ENCODE results near the gene NDST3.

DNA sequence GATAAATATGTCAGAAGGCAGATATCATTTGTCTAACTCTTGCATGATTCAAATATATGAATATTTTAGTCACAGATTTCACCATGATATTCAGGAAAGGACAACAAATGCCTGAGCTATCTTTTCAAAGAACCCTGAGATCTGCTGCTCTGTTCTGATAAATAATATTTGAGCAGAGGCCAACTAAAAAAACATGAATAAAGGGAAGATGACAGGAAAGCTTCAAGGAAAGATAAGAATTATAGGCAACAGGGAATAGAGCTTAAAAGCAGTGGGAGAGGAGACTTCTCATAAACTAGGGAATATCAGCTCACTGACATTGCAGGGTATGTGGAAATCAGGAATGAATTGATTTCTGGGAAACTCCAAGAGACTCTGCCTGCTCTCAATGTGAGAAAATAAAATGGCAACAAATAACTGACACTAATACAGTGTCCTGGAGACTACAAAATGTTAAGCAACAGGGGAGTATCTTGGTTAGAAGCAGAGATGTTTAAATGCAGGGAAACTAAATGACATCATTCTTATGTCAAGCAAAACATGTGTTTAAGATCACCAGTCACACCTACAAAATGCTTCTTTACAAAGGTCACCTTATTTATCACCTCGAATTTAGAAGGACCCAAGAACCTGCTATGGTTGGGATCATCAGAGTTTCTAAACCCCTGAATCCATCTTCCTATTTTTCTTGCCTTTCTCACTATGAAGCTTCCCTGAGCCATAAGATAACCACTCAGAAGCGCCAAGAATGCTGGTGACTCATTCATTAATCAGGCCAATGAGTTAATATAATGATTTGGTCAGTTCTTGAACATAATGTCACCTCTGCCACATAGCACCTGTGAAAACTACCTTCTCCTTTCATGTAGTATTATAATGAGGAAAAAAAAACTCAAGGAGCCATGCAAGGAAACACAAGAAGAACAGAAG lies 78.1 kb downstream of the NDST3 start:
- TF ChIP-seq, protein P1, sequence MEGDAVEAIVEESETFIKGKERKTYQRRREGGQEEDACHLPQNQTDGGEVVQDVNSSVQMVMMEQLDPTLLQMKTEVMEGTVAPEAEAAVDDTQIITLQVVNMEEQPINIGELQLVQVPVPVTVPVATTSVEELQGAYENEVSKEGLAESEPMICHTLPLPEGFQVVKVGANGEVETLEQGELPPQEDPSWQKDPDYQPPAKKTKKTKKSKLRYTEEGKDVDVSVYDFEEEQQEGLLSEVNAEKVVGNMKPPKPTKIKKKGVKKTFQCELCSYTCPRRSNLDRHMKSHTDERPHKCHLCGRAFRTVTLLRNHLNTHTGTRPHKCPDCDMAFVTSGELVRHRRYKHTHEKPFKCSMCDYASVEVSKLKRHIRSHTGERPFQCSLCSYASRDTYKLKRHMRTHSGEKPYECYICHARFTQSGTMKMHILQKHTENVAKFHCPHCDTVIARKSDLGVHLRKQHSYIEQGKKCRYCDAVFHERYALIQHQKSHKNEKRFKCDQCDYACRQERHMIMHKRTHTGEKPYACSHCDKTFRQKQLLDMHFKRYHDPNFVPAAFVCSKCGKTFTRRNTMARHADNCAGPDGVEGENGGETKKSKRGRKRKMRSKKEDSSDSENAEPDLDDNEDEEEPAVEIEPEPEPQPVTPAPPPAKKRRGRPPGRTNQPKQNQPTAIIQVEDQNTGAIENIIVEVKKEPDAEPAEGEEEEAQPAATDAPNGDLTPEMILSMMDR (IDR thresholded peaks at IDR 0.05): no peak
- TF ChIP-seq EZH2 (IDR thresholded peaks at IDR 0.05): no peak
- TF ChIP-seq EZH2phosphoT487 (IDR thresholded peaks at IDR 0.05): no peak

Measured in neural progenitor cell (in vitro differentiated cells).